Esophagus squamous epithelium (tissue), 4 donors: ENCODE results near the gene LYSMD4.

Experiments used
- CTCF ChIP-seq, 6 experiments: fragments of 450-650 bp in 4 of 6; fragments of 200-600 bp in 2 of 6; sonication (generic) in 2 of 6; IDR thresholded peaks; one replicate each; pipeline ENCODE4 v1.5.1; 2016 to 2019; ENCODE audit warnings: antibody characterized with exemption in 6 of 6, mild to moderate bottlenecking in 4 of 6, moderate library complexity in 4 of 6
- POLR2A ChIP-seq, 4 donors: fragments of 450-650 bp; IDR thresholded peaks; one replicate each; pipeline ENCODE4 v1.6.1; 2017; ENCODE audit warnings: antibody characterized with exemption in 4 of 4, mild to moderate bottlenecking in 4 of 4, moderate library complexity in 3 of 4

DNA sequence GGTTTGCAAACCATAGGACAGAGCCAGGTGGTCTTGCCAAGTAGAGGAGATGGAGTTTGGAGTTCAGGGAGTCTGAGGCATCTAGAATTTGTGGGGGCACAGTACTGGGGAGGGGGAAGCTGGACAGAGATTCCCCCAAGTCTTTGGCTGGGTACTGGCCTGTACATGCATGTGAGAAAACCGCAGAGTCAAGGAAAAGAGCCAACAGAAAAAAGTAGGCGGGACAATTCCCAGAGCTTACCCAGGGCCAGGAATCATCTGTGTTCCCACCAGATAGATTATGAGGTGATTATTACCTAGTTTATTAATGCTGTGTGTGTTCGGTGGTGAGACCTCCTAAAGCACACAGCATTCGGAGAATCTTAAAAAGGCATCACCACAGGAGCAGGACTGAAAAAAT lies 11.3 kb downstream of the LYSMD4 start:
- no peak for TF ChIP-seq CTCF (IDR thresholded peaks at IDR 0.05)
- no peak for TF ChIP-seq POLR2A (IDR thresholded peaks at IDR 0.05)
